Measurements from ENCODE around the gene ZBTB5.

DNA sequence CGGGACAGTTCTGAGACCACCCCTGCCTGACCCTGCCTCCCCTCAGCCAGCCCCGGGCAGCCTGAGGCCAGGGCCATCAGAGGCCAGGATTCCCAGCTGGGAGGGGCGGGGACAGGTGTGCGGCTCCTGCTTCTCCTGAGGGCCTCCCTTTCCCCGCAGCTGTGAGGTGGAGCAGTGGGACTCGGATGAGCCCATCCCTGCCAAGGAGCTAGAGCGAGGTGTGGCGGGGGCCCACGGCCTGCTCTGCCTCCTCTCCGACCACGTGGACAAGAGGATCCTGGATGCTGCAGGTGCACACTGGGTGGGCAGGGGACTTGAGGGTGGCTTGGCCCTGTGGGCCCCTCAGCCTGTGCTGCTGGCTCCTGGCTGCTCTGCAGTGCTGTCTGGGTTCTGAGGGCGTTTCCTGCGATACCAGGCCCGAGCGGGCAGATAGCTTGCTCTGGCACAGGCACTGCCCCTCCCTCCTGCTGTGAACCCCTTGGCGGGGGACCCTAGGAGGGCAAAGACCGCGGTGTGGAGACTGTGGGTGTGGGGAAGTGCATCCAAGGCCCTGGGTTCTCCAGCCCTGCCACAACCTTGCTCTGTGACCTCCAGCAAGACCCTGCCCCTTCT lies 40.5 kb downstream of the ZBTB5 start:
- TF ChIP-seq, protein P1, sequence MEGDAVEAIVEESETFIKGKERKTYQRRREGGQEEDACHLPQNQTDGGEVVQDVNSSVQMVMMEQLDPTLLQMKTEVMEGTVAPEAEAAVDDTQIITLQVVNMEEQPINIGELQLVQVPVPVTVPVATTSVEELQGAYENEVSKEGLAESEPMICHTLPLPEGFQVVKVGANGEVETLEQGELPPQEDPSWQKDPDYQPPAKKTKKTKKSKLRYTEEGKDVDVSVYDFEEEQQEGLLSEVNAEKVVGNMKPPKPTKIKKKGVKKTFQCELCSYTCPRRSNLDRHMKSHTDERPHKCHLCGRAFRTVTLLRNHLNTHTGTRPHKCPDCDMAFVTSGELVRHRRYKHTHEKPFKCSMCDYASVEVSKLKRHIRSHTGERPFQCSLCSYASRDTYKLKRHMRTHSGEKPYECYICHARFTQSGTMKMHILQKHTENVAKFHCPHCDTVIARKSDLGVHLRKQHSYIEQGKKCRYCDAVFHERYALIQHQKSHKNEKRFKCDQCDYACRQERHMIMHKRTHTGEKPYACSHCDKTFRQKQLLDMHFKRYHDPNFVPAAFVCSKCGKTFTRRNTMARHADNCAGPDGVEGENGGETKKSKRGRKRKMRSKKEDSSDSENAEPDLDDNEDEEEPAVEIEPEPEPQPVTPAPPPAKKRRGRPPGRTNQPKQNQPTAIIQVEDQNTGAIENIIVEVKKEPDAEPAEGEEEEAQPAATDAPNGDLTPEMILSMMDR (IDR thresholded peaks at IDR 0.05) = no peak
- TF ChIP-seq, protein P2, sequence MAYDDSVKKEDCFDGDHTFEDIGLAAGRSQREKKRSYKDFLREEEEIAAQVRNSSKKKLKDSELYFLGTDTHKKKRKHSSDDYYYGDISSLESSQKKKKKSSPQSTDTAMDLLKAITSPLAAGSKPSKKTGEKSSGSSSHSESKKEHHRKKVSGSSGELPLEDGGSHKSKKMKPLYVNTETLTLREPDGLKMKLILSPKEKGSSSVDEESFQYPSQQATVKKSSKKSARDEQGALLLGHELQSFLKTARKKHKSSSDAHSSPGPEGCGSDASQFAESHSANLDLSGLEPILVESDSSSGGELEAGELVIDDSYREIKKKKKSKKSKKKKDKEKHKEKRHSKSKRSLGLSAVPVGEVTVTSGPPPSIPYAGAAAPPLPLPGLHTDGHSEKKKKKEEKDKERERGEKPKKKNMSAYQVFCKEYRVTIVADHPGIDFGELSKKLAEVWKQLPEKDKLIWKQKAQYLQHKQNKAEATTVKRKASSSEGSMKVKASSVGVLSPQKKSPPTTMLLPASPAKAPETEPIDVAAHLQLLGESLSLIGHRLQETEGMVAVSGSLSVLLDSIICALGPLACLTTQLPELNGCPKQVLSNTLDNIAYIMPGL (CRISPR knock-in tag; IDR thresholded peaks at IDR 0.05; ENCODE audit: borderline replicate concordance) = no peak
- TF ChIP-seq CHD4 (IDR thresholded peaks at IDR 0.05; ENCODE audit: borderline replicate concordance) (no peak), JUN (IDR thresholded peaks at IDR 0.05) (no peak), CBX8 (IDR thresholded peaks at IDR 0.05) (no peak)
- TF ChIP-seq, protein P3, sequence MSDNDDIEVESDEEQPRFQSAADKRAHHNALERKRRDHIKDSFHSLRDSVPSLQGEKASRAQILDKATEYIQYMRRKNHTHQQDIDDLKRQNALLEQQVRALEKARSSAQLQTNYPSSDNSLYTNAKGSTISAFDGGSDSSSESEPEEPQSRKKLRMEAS (IDR thresholded peaks at IDR 0.05) = no peak

Data from A549 (cell line).